ENCODE results near the gene CNIH1.
"Not testable (repeated sequence)": the region's sequence is repeated elsewhere in the genome, so short reads cannot be mapped to it uniquely, and the experiment has no call there.

Gene CNIH1

GRCh38 chr14:54425537-54426274, 15.5 kb downstream of the CNIH1 start:
- TF ChIP-seq POLR2A (IDR thresholded peaks at IDR 0.05; ENCODE audit: low read depth, low read length): no peak
- no peak for FAIRE-seq
- DNase-seq (ENCODE audit: insufficient read length, low spot score): no peak

DNA sequence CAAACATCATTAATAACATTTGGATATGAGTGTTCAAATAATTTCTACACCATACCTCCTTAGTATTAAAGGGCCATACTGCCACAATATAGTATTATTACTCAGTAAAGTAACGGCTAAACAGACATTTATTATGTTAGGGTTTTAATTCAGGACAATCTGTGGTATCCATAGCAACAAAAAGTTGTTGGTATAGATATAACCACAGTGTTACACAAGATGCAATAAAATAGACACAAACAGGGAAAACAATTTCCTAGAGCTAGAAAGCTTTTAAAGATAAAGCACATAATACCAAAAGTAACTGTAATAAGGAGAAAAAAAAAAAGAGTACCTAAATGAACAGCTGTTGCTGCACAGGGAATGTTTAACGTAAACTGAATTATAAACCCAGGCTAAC, 16.1 kb downstream of the CNIH1 start:
- no peak for TF ChIP-seq POLR2A (IDR thresholded peaks at IDR 0.05; ENCODE audit: low read depth, low read length)
- FAIRE-seq: no peak
- no peak for DNase-seq (ENCODE audit: insufficient read length, low spot score)

GRCh38 chr14:54424479-54424901, 16.7 kb downstream of the CNIH1 start:
- no peak for TF ChIP-seq POLR2A (IDR thresholded peaks at IDR 0.05; ENCODE audit: low read depth, low read length)
- FAIRE-seq (no peak), DNase-seq (ENCODE audit: insufficient read length, low spot score) (no peak)

DNA sequence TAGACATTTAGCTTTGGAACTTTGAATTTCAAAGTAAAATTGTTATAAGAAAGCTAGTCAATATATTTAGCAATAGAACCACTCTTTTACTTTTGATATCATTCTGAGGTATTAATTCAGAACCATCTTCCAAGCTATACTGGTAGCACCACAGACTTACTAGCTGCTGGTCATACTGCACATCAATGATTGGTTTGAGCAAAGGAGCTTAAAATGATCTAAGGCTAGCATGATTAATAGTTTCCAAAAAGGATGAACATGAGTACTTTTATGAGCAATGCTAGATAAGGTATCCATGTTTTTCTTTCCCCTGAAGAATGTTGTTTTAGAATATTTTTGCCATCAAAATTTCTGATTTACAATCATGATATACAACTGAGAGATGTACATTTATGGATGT, 17.2 kb downstream of the CNIH1 start:
- FAIRE-seq: no peak
- no peak for TF ChIP-seq POLR2A (IDR thresholded peaks at IDR 0.05; ENCODE audit: low read depth, low read length)
- DNase-seq (ENCODE audit: insufficient read length, low spot score): no peak

GRCh38 chr14:54420478-54421142, 20.6 kb downstream of the CNIH1 start:
- TF ChIP-seq POLR2A (IDR thresholded peaks at IDR 0.05; ENCODE audit: low read depth, low read length): no peak
- DNase-seq (ENCODE audit: insufficient read length, low spot score): no peak
- peak; percentile 57 for FAIRE-seq

- no peak for TF ChIP-seq POLR2A (IDR thresholded peaks at IDR 0.05; ENCODE audit: low read depth, low read length)
- DNase-seq (ENCODE audit: insufficient read length, low spot score): no peak
- FAIRE-seq: no peak
Observed at GRCh38 chr14:54411371-54411770, 29.8 kb downstream of the CNIH1 start.

- no peak for TF ChIP-seq POLR2A (IDR thresholded peaks at IDR 0.05; ENCODE audit: low read depth, low read length)
- DNase-seq (ENCODE audit: insufficient read length, low spot score) (no peak), FAIRE-seq (no peak)
Observed at GRCh38 chr14:54410215-54410614, 31.0 kb downstream of the CNIH1 start.

GRCh38 chr14:54403401-54404005, 37.7 kb downstream of the CNIH1 start:
- not testable (repeated sequence) for DNase-seq (ENCODE audit: insufficient read length, low spot score); FAIRE-seq

- no peak for DNase-seq (ENCODE audit: insufficient read length, low spot score)
- FAIRE-seq: no peak
- no peak for TF ChIP-seq POLR2A (IDR thresholded peaks at IDR 0.05; ENCODE audit: low read depth, low read length)
Observed at GRCh38 chr14:54399560-54399959, 41.6 kb downstream of the CNIH1 start.

- peak; percentile 93 for FAIRE-seq
- TF ChIP-seq POLR2A (IDR thresholded peaks at IDR 0.05; ENCODE audit: low read depth, low read length): peak; percentile 96
Observed at GRCh38 chr14:54396493-54397335, 44.5 kb downstream of the CNIH1 start, which contains the start of gene CDKN3. Gene CDKN3, plus strand, starts transcription at chr14:54397007. Its CDS starts 62 bp downstream, at chr14:54397069.

GRCh38 chr14:54396183-54396492, 45.0 kb downstream of the CNIH1 start:
- no peak for FAIRE-seq
- DNase-seq (ENCODE audit: insufficient read length, low spot score): no peak
- no peak for TF ChIP-seq POLR2A (IDR thresholded peaks at IDR 0.05; ENCODE audit: low read depth, low read length)

More at GRCh38 chr14:54396493-54397335, 44.5 kb downstream of the CNIH1 start, which contains the start of gene CDKN3:
- peak; percentile 88 for DNase-seq (ENCODE audit: insufficient read length, low spot score)

GRCh38 chr14:54395716-54396115, 45.5 kb downstream of the CNIH1 start:
- TF ChIP-seq POLR2A (IDR thresholded peaks at IDR 0.05; ENCODE audit: low read depth, low read length): no peak
- FAIRE-seq: no peak

DNA sequence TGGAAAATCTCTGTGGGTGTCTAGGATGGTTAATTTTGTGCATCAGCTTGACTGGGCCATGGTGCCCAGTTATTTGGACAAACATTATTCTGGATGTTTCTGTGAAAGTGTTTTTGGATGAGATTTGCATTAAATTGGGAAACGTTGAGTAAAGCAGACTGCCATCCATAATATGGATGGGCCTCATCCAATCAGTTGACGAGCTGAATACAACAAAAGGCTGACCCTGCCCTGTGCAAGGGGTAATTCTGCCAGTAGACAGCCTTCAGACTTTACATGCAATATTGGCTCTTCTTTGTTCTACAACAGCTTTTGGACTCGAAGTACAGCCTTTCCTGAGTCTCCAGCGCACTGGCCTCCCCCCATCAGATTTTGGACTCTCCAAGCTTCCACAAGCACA, 45.9 kb downstream of the CNIH1 start:
- FAIRE-seq (no peak), DNase-seq (ENCODE audit: insufficient read length, low spot score) (no peak)
- no peak for TF ChIP-seq POLR2A (IDR thresholded peaks at IDR 0.05; ENCODE audit: low read depth, low read length)

More at GRCh38 chr14:54395716-54396115, 45.5 kb downstream of the CNIH1 start:
- DNase-seq (ENCODE audit: insufficient read length, low spot score): no peak

- no peak for FAIRE-seq
- TF ChIP-seq POLR2A (IDR thresholded peaks at IDR 0.05; ENCODE audit: low read depth, low read length): no peak
- no peak for DNase-seq (ENCODE audit: insufficient read length, low spot score)
Observed at GRCh38 chr14:54394596-54394995, 46.6 kb downstream of the CNIH1 start.

GRCh38 chr14:54392986-54393884, 47.9 kb downstream of the CNIH1 start:
- not testable (repeated sequence) for DNase-seq (ENCODE audit: insufficient read length, low spot score); FAIRE-seq
